GM19351 (cell line): ENCODE measurements around the gene PDE4C.

ENCODE experiments used
- ATAC-seq: cut with Tn5 transposase; IDR thresholded peaks from one replicate; pipeline ENCODE4 v1.9.1; 2021; ENCODE audit warnings: mild to moderate bottlenecking, moderate library complexity; ENCODE audit not compliant: unreplicated experiment

Gene PDE4C

DNA sequence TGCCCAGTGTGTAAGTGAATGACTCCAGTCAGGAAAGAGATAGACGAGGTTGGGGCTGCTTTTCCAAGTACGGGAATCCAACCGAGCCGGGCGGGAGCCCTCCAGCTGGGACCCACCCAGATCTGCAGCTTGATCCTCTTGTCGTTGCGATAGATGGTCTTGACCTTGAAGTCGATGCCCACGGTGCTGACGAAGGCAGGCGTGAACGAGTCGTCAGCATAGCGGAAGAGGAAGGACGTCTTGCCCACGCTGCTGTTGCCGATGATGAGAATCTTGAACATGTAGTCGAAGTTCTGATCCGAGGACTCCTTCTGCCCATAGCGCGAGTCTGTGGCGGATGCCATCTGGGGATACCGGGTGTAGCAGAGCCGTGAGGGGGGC, 23.9 kb downstream of the PDE4C start:
- ATAC-seq = no peak

GRCh38 chr19:18198374-18198773, 27.9 kb downstream of the PDE4C start:
- ATAC-seq = no peak

- no peak for ATAC-seq
These were observed 28.3 kb downstream of the PDE4C start for GRCh38 chr19:18197941-18198340.

DNA sequence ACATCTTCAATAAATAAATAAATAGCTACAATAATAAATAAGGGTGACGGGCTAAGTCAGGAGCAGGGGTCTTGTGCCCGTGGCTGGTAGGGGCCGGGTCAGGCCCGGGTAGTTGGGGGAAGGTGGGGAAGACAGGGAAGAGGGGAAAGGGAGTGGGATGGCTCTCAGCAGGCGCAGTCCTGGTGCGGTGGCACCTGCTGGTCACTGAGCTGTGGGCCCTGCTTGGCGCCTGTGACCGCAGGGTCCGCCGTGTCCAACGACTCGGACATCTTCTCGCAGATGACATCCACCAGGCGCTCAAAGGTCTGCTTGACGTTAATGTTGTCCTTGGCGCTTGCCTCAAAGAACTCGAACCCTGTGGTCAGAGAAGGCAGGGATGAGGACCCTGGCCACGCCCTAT, 28.9 kb downstream of the PDE4C start:
- no peak for ATAC-seq

DNA sequence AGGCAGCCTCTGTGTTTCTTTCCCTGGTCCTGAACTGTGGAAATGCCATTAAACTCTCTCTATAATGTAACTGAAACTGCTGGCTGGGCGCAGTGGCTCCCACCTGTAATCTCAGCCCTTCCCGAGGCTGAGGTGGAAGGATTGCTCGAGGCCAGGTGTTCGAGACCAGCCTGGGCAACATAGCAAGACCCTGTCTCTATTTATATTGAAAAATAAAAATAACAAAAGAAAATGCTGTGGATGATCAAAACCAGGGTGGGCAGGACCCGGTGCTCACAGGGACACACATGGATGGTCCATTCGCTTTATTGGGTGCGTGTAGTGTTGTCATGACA, 29.8 kb downstream of the PDE4C start:
- ATAC-seq = no peak

DNA sequence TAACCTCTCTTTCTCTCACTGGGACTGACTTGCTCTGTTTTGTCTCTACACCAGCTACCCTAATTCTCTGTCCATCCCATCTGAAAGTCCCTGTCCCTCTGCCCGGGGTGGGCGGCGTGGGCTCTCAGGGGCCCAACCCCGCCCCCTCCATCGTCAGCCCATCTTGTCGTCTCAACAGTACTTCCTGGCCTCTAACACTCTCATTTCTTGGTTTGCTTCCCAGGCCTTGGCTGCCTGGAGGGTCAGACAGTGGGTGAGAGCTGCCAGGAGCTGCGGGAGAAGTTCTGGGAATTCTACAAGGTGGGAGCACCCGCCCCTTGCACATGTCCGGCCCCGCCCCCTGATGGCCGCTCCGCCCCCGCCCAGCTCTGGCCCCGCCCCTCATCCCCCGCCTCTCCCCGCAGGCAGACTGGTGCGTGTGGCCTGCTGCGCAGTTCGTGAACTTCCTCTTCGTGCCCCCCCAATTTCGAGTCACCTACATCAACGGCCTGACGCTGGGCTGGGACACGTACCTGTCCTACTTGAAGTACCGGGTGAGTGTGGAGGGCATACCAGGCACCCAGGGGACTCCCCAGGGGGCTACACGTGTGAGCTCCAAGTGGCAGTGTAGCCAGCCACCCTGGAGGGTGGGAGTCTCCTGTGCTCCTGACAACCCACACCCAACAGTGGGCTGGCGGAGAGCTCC, 31.5 kb downstream of the PDE4C start:
- ATAC-seq = no peak

DNA sequence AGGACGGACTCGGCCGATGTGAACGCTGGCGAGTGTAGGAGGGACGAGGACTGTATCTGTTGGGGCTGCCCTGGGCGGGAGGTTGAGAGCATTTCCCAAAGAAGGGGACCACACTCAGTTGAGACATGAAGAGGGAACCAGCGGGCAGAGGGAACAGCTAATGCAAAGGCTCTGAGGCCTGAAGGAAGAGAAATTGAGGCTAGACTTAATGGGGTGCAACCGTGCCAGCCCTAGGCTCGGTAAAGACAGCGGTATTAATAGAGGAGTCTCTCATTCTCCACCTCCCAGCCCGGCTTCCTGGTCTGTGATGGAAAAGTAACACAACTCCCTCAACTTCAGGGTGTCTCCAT, 32.1 kb downstream of the PDE4C start:
- ATAC-seq = no peak

DNA sequence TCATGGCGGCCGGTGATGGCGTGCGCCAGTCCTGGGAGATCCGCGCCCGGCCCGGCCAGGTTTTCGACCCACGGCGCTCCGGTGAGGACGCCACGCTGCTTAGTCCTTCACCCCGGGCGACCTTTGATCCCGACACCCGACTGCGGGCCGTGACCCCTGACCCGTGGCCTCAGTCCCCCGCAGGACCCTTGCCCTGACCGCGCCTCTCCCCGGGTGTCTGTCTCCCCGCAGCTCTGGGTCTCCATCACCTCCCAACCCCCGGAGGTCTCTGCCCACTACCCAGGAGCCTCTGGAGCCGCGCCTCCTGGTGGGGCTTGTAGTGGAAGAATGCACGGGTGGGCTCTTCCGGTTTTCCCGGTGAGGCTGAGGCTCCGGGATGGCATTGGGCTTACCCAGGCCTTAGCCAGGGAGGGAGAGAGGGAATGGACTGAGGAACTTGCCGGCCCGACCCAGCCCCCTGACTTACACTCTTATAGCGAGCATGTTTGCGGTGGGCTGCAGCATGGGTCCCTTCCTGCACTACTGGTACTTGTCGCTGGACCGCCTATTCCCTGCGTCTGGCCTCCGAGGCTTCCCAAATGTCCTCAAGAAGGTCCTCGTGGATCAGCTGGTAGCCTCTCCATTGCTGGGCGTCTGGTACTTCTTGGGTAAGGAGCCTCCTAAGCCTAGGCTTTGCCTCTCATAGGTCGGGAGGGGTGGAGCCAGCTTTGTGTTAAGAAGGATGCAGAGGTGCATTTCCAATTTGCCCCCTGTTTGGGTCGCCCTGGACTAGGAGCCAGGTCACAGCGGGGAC, 32.7 kb downstream of the PDE4C start:
- no peak for ATAC-seq

- peak; percentile 82 for ATAC-seq
These were observed 33.4 kb downstream of the PDE4C start, which contains the start of gene MPV17L2 for GRCh38 chr19:18192673-18193387. Gene MPV17L2, plus strand, starts transcription at chr19:18193218. Its CDS starts 64 bp downstream, at chr19:18193282.

GRCh38 chr19:18191640-18192062, 34.6 kb downstream of the PDE4C start:
- ATAC-seq = no peak

DNA sequence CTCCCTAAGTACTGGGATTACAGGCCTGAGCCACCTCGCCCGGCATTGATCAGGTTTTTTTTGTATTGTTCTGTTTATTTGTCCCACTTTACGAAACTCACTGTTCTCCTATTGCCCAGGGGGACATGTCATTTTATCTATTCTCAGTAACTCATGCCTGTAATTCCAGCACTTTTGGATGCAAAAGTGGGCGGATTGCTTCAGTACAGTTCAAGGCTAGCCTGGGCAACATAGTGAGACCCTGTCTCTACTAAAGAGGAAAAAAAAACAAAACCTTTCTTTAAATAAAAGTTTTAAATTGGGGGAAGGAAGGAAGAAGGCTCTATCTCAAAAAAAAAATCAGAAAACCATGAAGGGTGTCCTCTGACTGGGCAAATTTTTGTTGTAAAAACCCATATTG, 36.0 kb downstream of the PDE4C start:
- ATAC-seq = no peak

GRCh38 chr19:18185538-18185937, 40.7 kb downstream of the PDE4C start:
- ATAC-seq = no peak

DNA sequence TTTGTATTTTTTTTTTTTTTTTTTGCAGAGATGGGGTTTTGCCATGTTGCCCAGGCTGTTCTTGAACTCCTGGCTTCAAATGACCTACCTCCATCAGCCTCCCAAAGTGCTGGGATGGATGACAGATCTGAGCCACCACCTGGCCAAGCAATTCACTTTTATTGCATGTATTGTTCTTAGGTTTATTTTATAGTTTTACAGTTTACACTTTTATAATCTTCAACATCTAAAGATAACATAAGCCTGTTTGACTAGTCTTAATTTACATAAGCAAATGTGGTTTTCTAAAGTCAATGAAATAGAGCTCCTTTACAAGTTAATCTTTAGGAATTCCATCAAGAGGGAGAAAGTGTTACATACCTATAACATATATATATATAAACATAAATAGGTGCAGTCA, 42.7 kb downstream of the PDE4C start:
- no peak for ATAC-seq

DNA sequence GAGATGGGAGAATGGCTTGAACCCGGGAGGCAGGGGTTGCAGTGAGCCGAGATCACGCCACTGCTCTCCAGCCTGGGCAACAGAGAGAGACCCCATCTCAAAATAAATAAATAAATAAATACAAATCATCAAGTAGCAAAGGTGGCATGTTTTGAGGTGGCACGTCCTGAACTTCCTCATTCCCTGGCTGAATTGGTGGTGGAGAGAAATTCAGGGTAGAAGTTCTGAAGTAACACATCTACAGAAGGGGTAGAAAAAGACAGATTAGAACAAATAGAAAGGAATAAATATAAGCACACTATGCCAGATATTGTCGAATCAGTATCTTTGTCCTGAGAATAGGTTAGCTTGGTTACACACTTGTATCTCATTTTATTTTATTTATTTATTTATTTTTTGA, 46.3 kb downstream of the PDE4C start:
- ATAC-seq = no peak

- no peak for ATAC-seq
These were observed 49.6 kb downstream of the PDE4C start for GRCh38 chr19:18176367-18177310.

GRCh38 chr19:18174983-18175382, 51.3 kb downstream of the PDE4C start:
- no peak for ATAC-seq
